ENCODE results near the gene DEFB132.
A peak's percentile ranks its signal among the peaks of the same experiment; 100 is the strongest.

The DEFB132 gene

DNA sequence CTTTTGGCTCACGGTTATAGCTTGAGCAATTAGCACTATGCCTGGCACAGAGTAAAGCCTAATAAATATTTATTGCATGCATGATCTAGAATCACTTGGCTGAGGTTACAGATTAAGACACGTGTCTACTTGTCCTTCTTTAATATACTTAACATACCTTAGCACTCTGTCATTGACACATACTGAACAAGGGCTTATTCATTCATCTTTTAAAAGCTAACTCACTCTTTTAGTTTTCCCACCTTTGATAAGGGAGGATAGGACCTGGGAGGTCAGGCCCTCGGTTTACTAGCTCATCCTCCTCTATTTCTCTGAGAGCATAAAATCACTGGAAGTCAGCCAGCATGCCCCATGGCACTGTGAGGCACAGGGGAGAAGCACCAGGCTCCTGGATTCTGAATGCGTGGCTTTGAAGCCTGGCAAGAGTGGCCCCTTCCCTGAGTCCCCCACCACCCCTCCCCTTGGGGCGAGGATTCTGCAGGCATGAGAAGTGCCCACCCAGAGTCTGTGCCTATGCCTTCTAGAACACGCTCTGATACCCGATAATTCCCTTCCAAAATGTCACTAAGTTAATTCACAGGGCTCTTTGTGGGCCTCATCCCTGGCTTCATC lies 51.0 kb downstream of the DEFB132 start:
- no peaks in the 10 kb centered on the region for H3K9me3 ChIP-seq (ENCODE audit: control insufficient read depth, low read length)
- H3K27me3 ChIP-seq (replicated peaks; ENCODE audit: control insufficient read depth, insufficient read depth, low read length, poor library complexity, severe bottlenecking) = no peaks in the 10 kb centered on the region
- no peak overlapping the region for H3K27ac ChIP-seq (ENCODE audit: insufficient read depth, low read length, poor library complexity, severe bottlenecking)
- no peak overlapping the region for H3K4me3 ChIP-seq (ENCODE audit: insufficient read depth, low read depth, low read length, poor library complexity, severe bottlenecking)
- no peaks in the 10 kb centered on the region for H3K36me3 ChIP-seq (ENCODE audit: control insufficient read depth, insufficient read depth, low read length)
- peaks cover 3% of the 10 kb centered on the region for H3K4me1 ChIP-seq (ENCODE audit: control insufficient read depth, insufficient read depth, low read length, poor library complexity, severe bottlenecking)
- DNase-seq = no peak

DNA sequence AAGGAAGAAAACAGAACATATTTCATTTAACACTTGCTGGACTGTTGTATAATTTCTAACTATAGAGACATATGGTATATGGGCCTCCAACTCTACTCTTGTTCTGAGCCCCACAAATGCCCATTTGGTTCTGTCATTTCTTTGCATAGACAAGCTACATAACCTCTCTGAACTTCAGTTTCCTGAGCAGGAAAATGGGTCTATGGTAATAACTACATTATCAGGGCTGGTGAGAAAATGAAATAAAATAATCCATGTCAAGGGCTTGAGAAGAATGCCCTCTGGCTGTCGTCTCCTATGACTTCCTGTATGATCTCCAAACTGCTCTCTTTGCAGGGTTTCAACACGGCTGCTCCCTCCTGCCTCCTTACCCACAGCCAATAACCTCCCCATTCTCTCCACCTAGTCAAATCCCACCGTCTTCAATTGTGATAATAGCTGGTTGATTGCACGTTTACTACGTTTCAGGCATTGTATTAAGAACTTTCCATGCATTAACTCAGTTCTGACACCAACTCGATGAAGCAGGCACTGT lies 51.8 kb downstream of the DEFB132 start:
- DNase-seq = no peak
- H3K4me1 ChIP-seq (ENCODE audit: control insufficient read depth, insufficient read depth, low read length, poor library complexity, severe bottlenecking) = peaks cover 3% of the 10 kb centered on the region
- H3K36me3 ChIP-seq (ENCODE audit: control insufficient read depth, insufficient read depth, low read length) = no peaks in the 10 kb centered on the region
- H3K27ac ChIP-seq (ENCODE audit: insufficient read depth, low read length, poor library complexity, severe bottlenecking) = no peak overlapping the region
- H3K27me3 ChIP-seq (replicated peaks; ENCODE audit: control insufficient read depth, insufficient read depth, low read length, poor library complexity, severe bottlenecking) = no peaks in the 10 kb centered on the region
- no peak overlapping the region for H3K4me3 ChIP-seq (ENCODE audit: insufficient read depth, low read depth, low read length, poor library complexity, severe bottlenecking)
- no peaks in the 10 kb centered on the region for H3K9me3 ChIP-seq (ENCODE audit: control insufficient read depth, low read length)

DNA sequence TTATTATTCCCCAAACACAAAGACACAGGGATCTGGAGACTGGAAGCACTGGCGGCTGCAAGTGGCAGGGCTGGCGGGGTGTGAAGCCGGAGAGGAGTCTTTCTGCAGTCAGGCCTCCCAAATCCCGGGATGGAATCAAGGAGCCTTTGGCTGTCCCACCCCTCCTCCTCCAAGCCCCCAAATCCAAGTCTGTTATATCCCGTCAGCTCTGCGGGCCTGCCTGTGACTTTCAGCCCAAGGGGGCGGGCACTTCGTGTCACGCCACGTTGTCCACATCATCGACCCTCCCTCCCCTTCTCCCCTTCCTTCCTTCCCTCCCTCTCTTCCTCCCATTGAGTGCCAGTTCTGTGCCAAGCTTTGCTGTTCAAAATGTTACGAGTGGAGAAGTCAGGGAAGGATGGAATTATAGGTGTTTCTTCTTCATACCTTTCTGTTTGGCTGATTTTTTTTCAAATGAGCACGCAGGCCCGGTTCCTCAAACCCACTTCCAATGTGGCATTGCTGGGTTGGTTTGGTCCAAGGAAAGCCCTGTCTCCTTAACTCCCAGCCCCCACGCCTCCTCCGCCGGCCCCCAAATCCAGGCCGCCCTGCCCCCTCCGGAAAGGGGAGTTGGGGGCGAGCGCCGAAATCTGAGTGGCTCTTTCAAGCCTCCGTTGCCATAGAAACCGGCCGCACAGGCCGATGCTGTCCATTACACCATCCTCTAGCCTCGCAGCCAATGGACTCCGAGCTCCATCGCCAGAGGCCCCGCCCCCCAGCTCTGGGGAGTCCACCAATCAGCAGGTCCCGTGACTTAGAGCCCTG lies 52.5 kb downstream of the DEFB132 start:
- Histone ChIP-seq H3K9me3 (ENCODE audit: control insufficient read depth, low read length) (no peaks in the 10 kb centered on the region), H3K27ac (ENCODE audit: insufficient read depth, low read length, poor library complexity, severe bottlenecking) (no peak overlapping the region), H3K27me3 (replicated peaks; ENCODE audit: control insufficient read depth, insufficient read depth, low read length, poor library complexity, severe bottlenecking) (no peaks in the 10 kb centered on the region), H3K4me1 (ENCODE audit: control insufficient read depth, insufficient read depth, low read length, poor library complexity, severe bottlenecking) (peaks cover 3% of the 10 kb centered on the region), H3K36me3 (ENCODE audit: control insufficient read depth, insufficient read depth, low read length) (no peaks in the 10 kb centered on the region), H3K4me3 (ENCODE audit: insufficient read depth, low read depth, low read length, poor library complexity, severe bottlenecking) (peak overlapping the region; percentile 23)
- DNase-seq = peak; percentile 23 to 65 (median 35)

DNA sequence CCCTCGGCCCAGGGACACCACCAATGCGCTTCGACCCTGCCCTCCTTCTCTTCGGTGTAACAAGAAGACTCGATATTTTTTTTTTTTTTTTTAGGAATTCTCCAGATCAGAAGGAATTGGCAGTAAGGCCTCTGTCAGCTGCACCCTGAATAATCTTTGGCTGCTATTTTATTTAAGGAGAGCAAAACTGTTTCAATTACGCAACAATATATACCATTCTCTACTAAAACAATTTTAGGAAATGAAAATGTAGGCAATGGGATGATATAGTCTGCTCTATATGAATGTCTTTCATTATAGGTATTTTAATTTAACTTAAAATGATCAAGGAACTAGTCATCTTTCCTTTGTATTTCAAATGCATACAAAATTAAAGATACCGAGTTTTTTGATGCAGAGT lies 53.1 kb downstream of the DEFB132 start:
- Histone ChIP-seq H3K36me3 (ENCODE audit: control insufficient read depth, insufficient read depth, low read length) (no peaks in the 10 kb centered on the region), H3K4me3 (ENCODE audit: insufficient read depth, low read depth, low read length, poor library complexity, severe bottlenecking) (peak overlapping the region; percentile 23), H3K27ac (ENCODE audit: insufficient read depth, low read length, poor library complexity, severe bottlenecking) (no peak overlapping the region), H3K27me3 (replicated peaks; ENCODE audit: control insufficient read depth, insufficient read depth, low read length, poor library complexity, severe bottlenecking) (no peaks in the 10 kb centered on the region), H3K4me1 (ENCODE audit: control insufficient read depth, insufficient read depth, low read length, poor library complexity, severe bottlenecking) (peaks cover 3% of the 10 kb centered on the region), H3K9me3 (ENCODE audit: control insufficient read depth, low read length) (no peaks in the 10 kb centered on the region)
- DNase-seq = no peak

All from effector memory CD4-positive, alpha-beta T cell (primary cell).